Bronchial epithelial cell (primary cell): ENCODE measurements around the gene MDGA2. TPM values are rescaled to one million over a fixed set of nuclear protein-coding genes. Genes with fewer than 3 reads are reported as not detected.

Experiments
- DNase-seq: peaks from one replicate; pipeline ENCODE4 v3.0.0-alpha.2; 2010; ENCODE audit warnings: low read depth
- FAIRE-seq: peaks from 2 replicates; lab custom pipeline; 2011; peaks lifted over from hg19 to GRCh38; lab: Jason Lieb, UNC
- H3K27me3 ChIP-seq: 2 replicates; pipeline ENCODE4 v1.5.1; 2011; ENCODE audit warnings: low read length; ENCODE audit not compliant: control insufficient read depth, insufficient read depth
- H3K36me3 ChIP-seq: 2 replicates; pipeline ENCODE4 v1.5.1; 2011; ENCODE audit warnings: low read length; ENCODE audit not compliant: control insufficient read depth, insufficient read depth
- H3K4me3 ChIP-seq: 2 replicates; pipeline ENCODE4 v1.5.1; 2011; ENCODE audit warnings: mild to moderate bottlenecking, low read depth, low read length, control low read depth
- CTCF ChIP-seq: IDR thresholded peaks from 2 replicates; pipeline ENCODE4 v1.5.1; 2011; ENCODE audit warnings: mild to moderate bottlenecking, moderate library complexity, low read length, control low read depth, inconsistent platforms; ENCODE audit not compliant: insufficient read depth, severe bottlenecking
- total RNA-seq: library from RNA; depleted of rRNA; stranded (reverse); fragments of >200 nt; gene quantifications from 2 replicates; pipeline ENCODE4 v1.2.1, GENCODE V29; 2014

Gene MDGA2
- total RNA-seq, 1 donor from 2014 or later = not detected

- no peak for TF ChIP-seq CTCF
- FAIRE-seq = no peak
- H3K27me3 ChIP-seq = no peaks in the 10 kb centered on the region
- DNase-seq = no peak
- no peaks in the 10 kb centered on the region for H3K36me3 ChIP-seq
- no peak overlapping the region for H3K4me3 ChIP-seq
Observed at GRCh38 chr14:47585447-47585846, 90.0 kb downstream of the MDGA2 start.

GRCh38 chr14:47567273-47567672 is 108.1 kb downstream of the MDGA2 start:
- Histone ChIP-seq H3K4me3 (no peak overlapping the region), H3K36me3 (no peaks in the 10 kb centered on the region), H3K27me3 (no peaks in the 10 kb centered on the region)
- no peak for FAIRE-seq
- DNase-seq = peak; percentile 38
- no peak for TF ChIP-seq CTCF

- no peak overlapping the region for H3K4me3 ChIP-seq
- FAIRE-seq = no peak
- DNase-seq = no peak
- H3K27me3 ChIP-seq = no peaks in the 10 kb centered on the region
- no peaks in the 10 kb centered on the region for H3K36me3 ChIP-seq
- TF ChIP-seq CTCF = no peak
Observed at GRCh38 chr14:47557894-47558293, 117.5 kb downstream of the MDGA2 start.

- FAIRE-seq (no peak), DNase-seq (no peak)
- H3K4me3 ChIP-seq = no peak overlapping the region
- TF ChIP-seq CTCF = no peak
- H3K36me3 ChIP-seq = no peaks in the 10 kb centered on the region
- H3K27me3 ChIP-seq = no peaks in the 10 kb centered on the region
Observed at GRCh38 chr14:47555333-47555732, 120.1 kb downstream of the MDGA2 start.

- TF ChIP-seq CTCF = no peak
- H3K36me3 ChIP-seq = no peaks in the 10 kb centered on the region
- H3K4me3 ChIP-seq = no peak overlapping the region
- FAIRE-seq (no peak), DNase-seq (no peak)
- no peaks in the 10 kb centered on the region for H3K27me3 ChIP-seq
Observed at GRCh38 chr14:47549886-47550285, 125.5 kb downstream of the MDGA2 start.

- H3K27me3 ChIP-seq = no peaks in the 10 kb centered on the region
- no peaks in the 10 kb centered on the region for H3K36me3 ChIP-seq
- FAIRE-seq = no peak
- DNase-seq = no peak
- TF ChIP-seq CTCF = no peak
- no peak overlapping the region for H3K4me3 ChIP-seq
Observed at GRCh38 chr14:47543459-47543858, 131.9 kb downstream of the MDGA2 start.
